HAP-1 (cell line): ENCODE measurements around the gene ASB16.
"Not testable (repeated sequence)": the region's sequence is repeated elsewhere in the genome, so short reads cannot be mapped to it uniquely, and the experiment has no call there.

Source experiments
- DNase-seq, 2 experiments: peaks; one replicate each; pipeline ENCODE4 v3.0.0-alpha.2; 2016 to 2020; ENCODE audit warnings: low spot score in 2 of 2
- H3K27me3 ChIP-seq: fragments of 250-450 bp; sonication (Bioruptor Pico); 2 replicates; pipeline ENCODE4 v1.5.1; 2020; ENCODE audit warnings: low read depth, mild to moderate bottlenecking, moderate library complexity
- H3K36me3 ChIP-seq: fragments of 250-450 bp; sonication (Bioruptor Pico); replicated peaks from 2 replicates; pipeline ENCODE4 v1.5.1; 2020; ENCODE audit warnings: mild to moderate bottlenecking
- H3K4me1 ChIP-seq: fragments of 250-450 bp; sonication (Bioruptor Pico); 2 replicates; pipeline ENCODE4 v1.5.1; 2020; ENCODE audit warnings: mild to moderate bottlenecking
- H3K4me3 ChIP-seq: fragments of 250-450 bp; sonication (Bioruptor Pico); 2 replicates; pipeline ENCODE4 v1.5.1; 2020; ENCODE audit warnings: mild to moderate bottlenecking, moderate library complexity
- H3K9me3 ChIP-seq: fragments of 250-450 bp; sonication (Bioruptor Pico); 2 replicates; pipeline ENCODE4 v1.5.1; 2020; ENCODE audit warnings: mild to moderate bottlenecking, moderate library complexity
- in situ Hi-C: fragments of 300-500 bp; cut with MboI; formaldehyde crosslinking; loops from 3 replicates; pipeline ENCODE4 v1.14.3; 2020; ENCODE audit warnings: low sequenced_read_pairs, inconsistent platforms, mixed read lengths

Gene ASB16

GRCh38 chr17:44134752-44135568, 35.5 kb upstream of the ASB16 start:
- H3K36me3 ChIP-seq = no peaks in the 10 kb centered on the region
- DNase-seq = no peak
- H3K4me1 ChIP-seq = peaks cover 14% of the 10 kb centered on the region
- no peak overlapping the region for H3K4me3 ChIP-seq
- in situ Hi-C loops = no loop called here
- H3K27me3 ChIP-seq = no peaks in the 10 kb centered on the region
- H3K9me3 ChIP-seq = no peaks in the 10 kb centered on the region

GRCh38 chr17:44137891-44138709, 32.4 kb upstream of the ASB16 start:
- in situ Hi-C loops = no loop called here
- Histone ChIP-seq H3K9me3 (no peaks in the 10 kb centered on the region), H3K4me3 (no peak overlapping the region; the same call in 1 of the 2 replicates), H3K4me1 (peaks cover 24% of the 10 kb centered on the region), H3K36me3 (no peaks in the 10 kb centered on the region), H3K27me3 (no peaks in the 10 kb centered on the region)
- DNase-seq = peak; percentile 52 to 85

- DNase-seq, H3K9me3 ChIP-seq, H3K27me3 ChIP-seq, H3K4me3 ChIP-seq, H3K4me1 ChIP-seq, in situ Hi-C loops: not testable (repeated sequence)
- peaks cover 38% of the 10 kb centered on the region for H3K36me3 ChIP-seq
Measured at GRCh38 chr17:44143921-44144320, 26.6 kb upstream of the ASB16 start.

DNA sequence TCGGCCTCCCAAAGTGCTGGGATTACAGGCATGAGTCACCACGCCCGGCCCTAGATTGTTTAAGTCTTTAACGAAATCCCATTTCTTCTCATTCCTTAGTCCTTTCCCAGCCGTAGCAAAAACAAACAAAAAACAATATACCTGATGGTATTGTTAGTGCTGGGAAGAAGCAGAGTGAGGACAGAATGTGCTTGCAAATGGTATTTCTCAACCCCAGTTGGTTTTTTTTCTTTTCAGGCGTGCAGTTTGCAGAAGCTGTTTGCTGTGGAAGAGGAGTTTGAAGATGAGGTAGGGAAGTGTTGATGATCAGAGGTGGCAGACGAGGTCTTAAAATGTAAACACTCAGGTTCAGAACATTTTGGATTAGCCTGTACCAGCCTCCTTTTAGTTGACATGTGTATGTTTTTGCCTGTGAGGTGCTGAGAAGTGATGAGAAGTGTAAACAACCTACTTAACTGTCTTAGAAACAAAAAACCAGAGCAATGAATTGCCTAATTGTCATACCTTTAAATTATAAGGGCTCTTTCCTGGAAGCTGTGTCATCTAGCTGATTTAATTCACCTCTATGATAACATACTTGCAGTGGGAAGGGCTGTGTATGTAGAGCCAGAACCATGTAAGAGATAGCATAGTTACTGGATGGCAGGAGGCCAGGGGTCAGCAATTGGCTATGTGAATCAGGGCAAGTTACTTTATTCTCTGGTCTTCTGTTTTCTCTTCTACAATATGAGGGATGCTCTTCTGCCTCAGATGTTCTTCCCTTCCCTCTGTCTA, 25.4 kb upstream of the ASB16 start:
- H3K4me1 ChIP-seq = peaks cover 10% of the 10 kb centered on the region
- peaks cover 48% of the 10 kb centered on the region for H3K36me3 ChIP-seq
- in situ Hi-C loops = no loop called here
- H3K27me3 ChIP-seq = no peaks in the 10 kb centered on the region
- H3K9me3 ChIP-seq = no peaks in the 10 kb centered on the region
- DNase-seq = no peak
- H3K4me3 ChIP-seq = no peak overlapping the region

DNA sequence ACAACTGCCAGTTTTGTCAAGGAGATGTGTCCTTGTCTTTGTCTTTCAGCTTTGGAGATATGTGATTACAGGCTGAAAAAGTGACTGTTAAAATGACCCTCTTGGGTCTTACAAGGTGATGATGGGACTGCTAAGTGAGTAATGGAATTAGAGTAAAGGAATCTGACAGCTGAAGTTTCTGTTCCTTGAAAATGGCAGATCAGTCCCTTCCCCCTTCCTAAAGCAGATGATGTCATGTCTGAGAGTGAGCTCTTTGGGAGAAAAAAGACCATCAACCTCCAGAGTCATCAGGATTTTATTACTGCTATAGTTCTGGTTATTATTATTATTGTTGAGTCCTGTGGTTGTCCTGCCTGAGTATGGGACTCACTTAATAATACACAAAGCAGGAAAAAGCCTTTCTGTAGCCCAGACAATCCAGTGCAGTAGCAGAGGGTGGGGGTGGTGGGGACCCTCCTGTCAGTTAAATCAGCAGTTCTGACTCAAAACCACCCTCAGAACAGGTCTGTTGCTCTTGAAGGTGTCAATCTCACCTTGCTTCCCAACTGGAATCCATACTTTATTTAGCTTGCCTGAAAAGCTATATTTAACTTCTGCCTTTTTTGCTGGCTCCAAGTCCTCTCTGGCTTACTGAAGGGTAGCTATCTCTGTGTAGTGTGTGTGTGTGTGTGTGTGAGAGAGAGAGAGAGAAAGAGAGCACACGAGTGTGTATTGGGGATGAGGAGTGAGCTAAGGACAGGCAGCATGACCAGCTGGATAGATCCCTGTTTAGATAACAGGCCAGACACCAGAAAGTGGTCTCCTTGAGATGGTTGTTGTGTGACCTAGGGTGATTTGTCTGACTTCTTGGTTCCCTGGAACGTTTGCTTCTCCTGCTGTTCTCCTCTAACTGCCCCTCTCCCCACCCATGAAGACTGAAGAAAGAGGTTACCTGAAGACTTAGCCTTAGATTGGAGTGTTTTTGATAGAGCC, 23.8 kb upstream of the ASB16 start:
- peaks cover 51% of the 10 kb centered on the region for H3K36me3 ChIP-seq
- H3K4me3 ChIP-seq = no peak overlapping the region
- H3K27me3 ChIP-seq = no peaks in the 10 kb centered on the region
- no peaks in the 10 kb centered on the region for H3K9me3 ChIP-seq
- no peak for DNase-seq
- in situ Hi-C loops = no loop called here
- H3K4me1 ChIP-seq = peaks cover 6% of the 10 kb centered on the region

DNA sequence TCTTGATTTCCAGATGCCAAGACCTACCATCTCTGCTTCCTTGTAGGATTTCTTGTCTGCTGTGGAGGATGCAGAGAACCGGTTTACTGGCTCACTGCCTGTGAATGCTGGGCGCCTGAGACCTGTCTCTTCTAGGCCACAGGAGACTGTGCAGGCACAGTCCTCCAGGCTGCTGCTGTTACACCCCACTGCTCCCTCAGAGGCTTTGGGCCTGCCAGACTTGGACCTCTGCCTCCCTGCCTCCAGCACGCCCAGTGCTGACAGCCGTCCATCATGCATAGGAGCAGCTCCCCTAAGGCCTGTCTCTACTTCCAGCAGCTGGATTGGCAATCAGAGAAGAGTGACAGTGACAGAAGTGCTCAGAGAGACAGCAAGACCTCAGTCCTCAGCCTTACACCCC, 22.7 kb upstream of the ASB16 start:
- H3K9me3 ChIP-seq = no peaks in the 10 kb centered on the region
- H3K27me3 ChIP-seq = no peaks in the 10 kb centered on the region
- in situ Hi-C loops = no loop called here
- peaks cover 55% of the 10 kb centered on the region for H3K36me3 ChIP-seq
- H3K4me3 ChIP-seq = no peak overlapping the region
- H3K4me1 ChIP-seq = peaks cover 3% of the 10 kb centered on the region
- no peak for DNase-seq

DNA sequence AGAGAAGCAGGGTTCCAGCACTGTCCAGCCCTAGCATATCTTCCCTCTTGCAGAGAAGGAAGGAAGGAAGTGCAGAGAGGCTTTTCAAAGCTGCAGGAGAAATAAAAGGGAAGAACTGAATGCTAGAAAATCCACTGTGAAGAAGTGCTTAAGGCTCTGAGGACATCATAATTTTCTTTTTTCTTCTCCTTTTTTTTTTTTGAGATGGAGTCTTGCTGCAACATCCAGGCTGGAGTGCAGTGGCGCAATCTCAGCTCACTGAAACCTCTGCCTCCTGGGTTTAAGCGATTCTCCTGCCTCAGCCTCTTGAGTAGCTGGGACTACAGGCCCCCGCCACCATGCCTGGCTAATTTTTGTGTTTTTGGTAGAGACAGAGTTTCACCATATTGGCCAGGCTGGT, 21.4 kb upstream of the ASB16 start:
- in situ Hi-C loops, H3K27me3 ChIP-seq, DNase-seq, H3K9me3 ChIP-seq, H3K4me1 ChIP-seq, H3K4me3 ChIP-seq: not testable (repeated sequence)
- peaks cover 62% of the 10 kb centered on the region for H3K36me3 ChIP-seq

GRCh38 chr17:44149750-44150329, 20.7 kb upstream of the ASB16 start:
- H3K9me3 ChIP-seq = no peaks in the 10 kb centered on the region
- no peaks in the 10 kb centered on the region for H3K27me3 ChIP-seq
- no peak for DNase-seq
- no peaks in the 10 kb centered on the region for H3K4me1 ChIP-seq
- H3K4me3 ChIP-seq = no peak overlapping the region
- in situ Hi-C loops = no loop called here
- H3K36me3 ChIP-seq = peaks cover 70% of the 10 kb centered on the region

- Histone ChIP-seq H3K36me3 (peaks cover 65% of the 10 kb centered on the region), H3K27me3 (no peaks in the 10 kb centered on the region), H3K4me1 (no peaks in the 10 kb centered on the region), H3K4me3 (no peak overlapping the region), H3K9me3 (no peaks in the 10 kb centered on the region)
- in situ Hi-C loops = no loop called here
- DNase-seq = no peak
Measured at GRCh38 chr17:44152875-44153274, 17.6 kb upstream of the ASB16 start.

DNA sequence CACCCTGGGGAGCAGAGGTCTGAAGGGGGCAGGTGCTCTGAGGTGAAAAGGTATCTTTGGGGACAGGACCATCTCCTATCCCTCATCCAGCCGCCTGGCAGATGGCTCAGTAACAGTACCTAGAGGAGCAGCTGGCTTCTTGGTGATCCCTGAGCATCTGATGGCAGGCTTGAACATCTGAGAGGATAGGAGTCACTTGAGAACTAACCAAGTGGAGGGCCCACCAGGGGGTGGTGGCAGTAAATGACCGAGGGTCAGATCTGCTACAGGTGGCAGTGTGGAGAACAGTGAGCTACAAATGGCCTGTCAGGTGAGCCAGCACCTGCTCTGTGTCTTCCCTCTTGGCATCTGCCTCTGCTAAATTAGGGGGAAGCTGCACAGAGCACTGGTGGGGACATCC, 15.0 kb upstream of the ASB16 start:
- Histone ChIP-seq H3K9me3 (no peaks in the 10 kb centered on the region), H3K4me3 (no peak overlapping the region), H3K36me3 (peaks cover 60% of the 10 kb centered on the region), H3K27me3 (no peaks in the 10 kb centered on the region), H3K4me1 (no peaks in the 10 kb centered on the region)
- in situ Hi-C loops = no loop called here
- DNase-seq = no peak

GRCh38 chr17:44159519-44160210, 10.8 kb upstream of the ASB16 start:
- Histone ChIP-seq H3K36me3 (peaks cover 61% of the 10 kb centered on the region), H3K4me3 (no peak overlapping the region), H3K4me1 (no peaks in the 10 kb centered on the region), H3K27me3 (no peaks in the 10 kb centered on the region), H3K9me3 (no peaks in the 10 kb centered on the region)
- in situ Hi-C loops = no loop called here
- DNase-seq = no peak

DNA sequence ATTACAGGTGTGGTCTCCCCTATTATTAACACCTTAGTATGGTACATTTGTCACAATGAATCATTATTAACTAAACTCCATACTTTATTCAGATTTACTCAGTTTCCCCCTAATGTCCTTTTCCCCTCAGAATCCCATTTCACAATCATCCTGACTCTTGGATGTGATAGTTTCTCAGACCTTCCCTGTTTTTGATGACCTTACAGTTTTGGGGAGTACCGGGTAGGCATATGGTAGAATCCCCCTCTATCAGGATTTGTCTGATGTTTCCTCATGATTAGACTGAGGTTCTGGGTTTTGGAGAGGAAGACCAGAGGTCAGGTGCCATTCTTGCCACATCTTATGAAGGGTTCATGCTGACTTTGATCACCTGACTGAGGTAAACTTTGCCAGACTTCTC, 6.0 kb upstream of the ASB16 start:
- DNase-seq = no peak
- Histone ChIP-seq H3K36me3 (peaks cover 25% of the 10 kb centered on the region), H3K4me3 (no peak overlapping the region), H3K27me3 (no peaks in the 10 kb centered on the region), H3K4me1 (no peaks in the 10 kb centered on the region), H3K9me3 (no peaks in the 10 kb centered on the region)
- in situ Hi-C loops = no loop called here
